DOHH2 (cell line): ENCODE measurements around the gene CCDC61.
A peak's percentile ranks its signal among the peaks of the same experiment; 100 is the strongest.

Experiments used
- H3F3A ChIP-seq: fragments of 200-600 bp; sonication (generic), shearing (Covaris generic); 2 replicates; pipeline ENCODE4 v1.6.0; 2016; ENCODE audit warnings: antibody characterized with exemption, mild to moderate bottlenecking; ENCODE audit not compliant: control insufficient read depth, insufficient read depth
- H3K27ac ChIP-seq: fragments of 200-600 bp; sonication (generic); 2 replicates; pipeline ENCODE4 v1.5.1; 2014; ENCODE audit warnings: low read depth, mild to moderate bottlenecking, low read length, moderate library complexity
- H3K27me3 ChIP-seq: fragments of 200-600 bp; sonication (generic); 2 replicates; pipeline ENCODE4 v1.6.1; 2014; ENCODE audit warnings: mild to moderate bottlenecking, low read length, mixed read lengths; ENCODE audit not compliant: control insufficient read depth
- H3K36me3 ChIP-seq: fragments of 200-600 bp; sonication (generic); 2 replicates; pipeline ENCODE4 v1.6.1; 2014; ENCODE audit warnings: mild to moderate bottlenecking, low read length, moderate library complexity, mixed read lengths; ENCODE audit not compliant: control insufficient read depth
- H3K4me1 ChIP-seq: fragments of 200-600 bp; sonication (generic); 2 replicates; pipeline ENCODE4 v1.6.1; 2014; ENCODE audit warnings: mild to moderate bottlenecking, low read length, mixed read lengths; ENCODE audit not compliant: control insufficient read depth
- H3K4me2 ChIP-seq: fragments of 200-600 bp; sonication (generic); 2 replicates; pipeline ENCODE4 v1.6.0; 2014; ENCODE audit warnings: mild to moderate bottlenecking, low read length, moderate library complexity
- H3K4me3 ChIP-seq: fragments of 200-600 bp; sonication (generic); 2 replicates; pipeline ENCODE4 v1.5.1; 2014; ENCODE audit warnings: mild to moderate bottlenecking, low read length, mixed read lengths
- H3K79me2 ChIP-seq: fragments of 200-600 bp; sonication (generic); 2 replicates; pipeline ENCODE4 v1.6.1; 2014; ENCODE audit warnings: mild to moderate bottlenecking, low read length, mixed read lengths; ENCODE audit not compliant: control insufficient read depth
- H3K9me2 ChIP-seq: fragments of 200-600 bp; sonication (generic); replicated peaks from 2 replicates; pipeline ENCODE4 v1.6.1; 2014; ENCODE audit warnings: mild to moderate bottlenecking, low read length, mixed read lengths; ENCODE audit not compliant: control insufficient read depth
- H3K9me3 ChIP-seq: fragments of 200-600 bp; sonication (generic); 2 replicates; pipeline ENCODE4 v1.6.1; 2014; ENCODE audit warnings: antibody characterized with exemption, low read length, mixed read lengths; ENCODE audit not compliant: control insufficient read depth, insufficient read depth
- H4K20me1 ChIP-seq: fragments of 200-600 bp; sonication (generic); 2 replicates; pipeline ENCODE4 v1.6.0; 2014; ENCODE audit warnings: low read depth, mild to moderate bottlenecking, antibody characterized with exemption, low read length, moderate library complexity; ENCODE audit not compliant: control insufficient read depth, insufficient read depth
- CTCF ChIP-seq: fragments of 200-600 bp; sonication (generic); IDR thresholded peaks from one replicate; pipeline ENCODE4 v1.5.1; 2014; ENCODE audit warnings: antibody characterized with exemption, mild to moderate bottlenecking, low read depth, low read length; ENCODE audit not compliant: poor library complexity, severe bottlenecking
- EZH2phosphoT487 ChIP-seq: fragments of 200-600 bp; sonication (generic); IDR thresholded peaks from 2 replicates; pipeline ENCODE4 v1.6.1; 2017; ENCODE audit warnings: borderline replicate concordance, mild to moderate bottlenecking, antibody characterized with exemption, low read length, moderate library complexity, mixed read lengths

The CCDC61 gene

GRCh38 chr19:46042252-46042883 lies 47.1 kb downstream of the CCDC61 start:
- H3K4me1 ChIP-seq, result no peaks in the 10 kb centered on the region
- peaks cover 18% of the 10 kb centered on the region for H3K27me3 ChIP-seq
- H3F3A ChIP-seq, result no peaks in the 10 kb centered on the region
- H3K4me3 ChIP-seq, result no peak overlapping the region
- no peak overlapping the region for H3K27ac ChIP-seq
- H3K79me2 ChIP-seq, result no peaks in the 10 kb centered on the region
- H3K9me2 ChIP-seq, result no peaks in the 10 kb centered on the region
- no peaks in the 10 kb centered on the region for H3K36me3 ChIP-seq
- no peak overlapping the region for H3K4me2 ChIP-seq
- TF ChIP-seq CTCF, result no peak
- TF ChIP-seq EZH2phosphoT487, result no peak
- H4K20me1 ChIP-seq, result no peaks in the 10 kb centered on the region
- H3K9me3 ChIP-seq, result no peaks in the 10 kb centered on the region

- no peaks in the 10 kb centered on the region for H3K4me1 ChIP-seq
- H3K4me3 ChIP-seq, result no peak overlapping the region
- no peak for TF ChIP-seq CTCF
- no peaks in the 10 kb centered on the region for H3K9me3 ChIP-seq
- H4K20me1 ChIP-seq, result no peaks in the 10 kb centered on the region
- H3K4me2 ChIP-seq, result no peak overlapping the region
- no peaks in the 10 kb centered on the region for H3F3A ChIP-seq
- no peaks in the 10 kb centered on the region for H3K79me2 ChIP-seq
- no peaks in the 10 kb centered on the region for H3K9me2 ChIP-seq
- no peaks in the 10 kb centered on the region for H3K36me3 ChIP-seq
- no peak overlapping the region for H3K27ac ChIP-seq
- peaks cover 18% of the 10 kb centered on the region for H3K27me3 ChIP-seq
Observed at GRCh38 chr19:46043519-46043918, 48.3 kb downstream of the CCDC61 start.

- H3K4me3 ChIP-seq, result no peak overlapping the region
- H3K79me2 ChIP-seq, result no peaks in the 10 kb centered on the region
- peak; percentile 62 for TF ChIP-seq CTCF
- TF ChIP-seq EZH2phosphoT487, result no peak
- no peaks in the 10 kb centered on the region for H3K4me1 ChIP-seq
- no peaks in the 10 kb centered on the region for H4K20me1 ChIP-seq
- peaks cover 18% of the 10 kb centered on the region for H3K27me3 ChIP-seq
- no peak overlapping the region for H3K27ac ChIP-seq
- H3K36me3 ChIP-seq, result no peaks in the 10 kb centered on the region
- H3K9me2 ChIP-seq, result no peaks in the 10 kb centered on the region
- no peaks in the 10 kb centered on the region for H3K9me3 ChIP-seq
- no peak overlapping the region for H3K4me2 ChIP-seq
- H3F3A ChIP-seq, result no peaks in the 10 kb centered on the region
Observed at GRCh38 chr19:46049597-46049996, 54.3 kb downstream of the CCDC61 start.

GRCh38 chr19:46052896-46053295 lies 57.6 kb downstream of the CCDC61 start:
- Histone ChIP-seq H3K4me3 (no peak overlapping the region), H3K4me1 (no peaks in the 10 kb centered on the region), H4K20me1 (no peaks in the 10 kb centered on the region), H3K9me2 (no peaks in the 10 kb centered on the region), H3F3A (no peaks in the 10 kb centered on the region), H3K9me3 (no peaks in the 10 kb centered on the region), H3K27ac (no peak overlapping the region), H3K27me3 (peaks cover 26% of the 10 kb centered on the region), H3K79me2 (no peaks in the 10 kb centered on the region), H3K36me3 (no peaks in the 10 kb centered on the region), H3K4me2 (no peak overlapping the region)
- TF ChIP-seq EZH2phosphoT487 (no peak), CTCF (no peak)
